Germinal center (tissue), 1 donor: ENCODE data around the gene ZMAT3.
A peak's percentile ranks its signal among the peaks of the same experiment; 100 is the strongest.
"Not testable (repeated sequence)": the region's sequence is repeated elsewhere in the genome, so short reads cannot be mapped to it uniquely, and the experiment has no call there.

ENCODE experiments used
- DNase-seq: peaks from one replicate; pipeline ENCODE4 v3.0.0; 2012; ENCODE audit warnings: mixed read lengths, low spot score

ZMAT3 gene, protein sequence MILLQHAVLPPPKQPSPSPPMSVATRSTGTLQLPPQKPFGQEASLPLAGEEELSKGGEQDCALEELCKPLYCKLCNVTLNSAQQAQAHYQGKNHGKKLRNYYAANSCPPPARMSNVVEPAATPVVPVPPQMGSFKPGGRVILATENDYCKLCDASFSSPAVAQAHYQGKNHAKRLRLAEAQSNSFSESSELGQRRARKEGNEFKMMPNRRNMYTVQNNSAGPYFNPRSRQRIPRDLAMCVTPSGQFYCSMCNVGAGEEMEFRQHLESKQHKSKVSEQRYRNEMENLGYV

DNA sequence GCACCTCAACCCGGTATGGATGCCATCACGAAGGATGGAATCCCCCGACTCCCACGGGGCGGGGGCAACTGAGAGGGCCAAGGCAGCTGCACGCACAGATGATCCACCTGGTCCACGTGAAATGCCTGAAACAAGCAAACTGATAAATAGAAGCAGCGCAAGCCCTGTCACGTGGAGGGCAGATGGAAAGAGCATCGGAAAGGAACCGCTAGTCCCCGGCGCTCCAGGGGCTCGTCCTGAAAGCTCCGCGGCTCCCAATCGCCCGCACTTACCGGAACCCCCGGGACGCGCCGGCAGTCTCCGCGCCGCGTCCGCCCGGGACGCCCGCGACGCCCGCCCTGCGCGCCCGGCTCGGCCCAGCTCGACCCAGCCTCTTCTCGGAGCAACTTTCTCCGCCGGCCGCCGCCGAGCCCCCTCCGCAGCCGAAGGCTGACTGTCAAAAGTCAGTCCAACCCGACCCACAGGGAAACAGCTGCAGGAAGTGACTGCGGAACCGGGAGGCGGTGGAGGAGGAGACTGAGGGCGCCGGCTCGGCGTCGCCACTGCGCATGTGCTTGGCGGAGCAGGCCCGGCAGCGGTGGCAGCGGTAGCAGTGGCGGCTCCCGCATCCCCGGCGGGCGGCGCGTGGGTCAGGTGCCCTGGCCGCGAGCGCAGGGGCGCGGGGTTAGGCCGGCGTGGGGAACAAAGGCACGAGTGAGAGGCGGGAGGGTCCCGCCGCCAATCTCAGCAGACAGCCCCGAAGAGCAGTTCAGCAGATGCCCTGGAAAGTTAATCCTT is at the start of gene ZMAT3:
Gene ZMAT3, minus strand, starts transcription at position 487 of the 777 bp plus-strand sequence. CDS start 4,057 bp downstream, outside the sequence.
- peak; percentile 90 for DNase-seq

DNA sequence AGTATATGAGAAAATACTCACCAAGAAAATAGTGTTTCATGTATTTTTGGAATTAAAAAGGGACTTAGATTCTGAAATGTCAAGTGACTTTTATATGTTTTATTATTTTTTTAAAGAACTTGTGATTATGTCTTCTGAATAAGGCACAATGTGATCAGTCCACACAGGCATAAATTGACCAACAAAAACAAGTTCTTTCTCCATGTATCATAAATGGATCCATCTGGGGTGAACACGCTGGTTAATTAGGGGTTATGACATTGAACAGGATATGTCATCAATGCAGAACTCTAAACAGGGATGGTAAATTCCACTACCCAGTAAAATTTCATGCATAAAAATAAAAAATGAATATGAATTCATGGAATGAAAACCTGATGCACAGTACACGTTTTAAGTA is 45.2 kb upstream of the ZMAT3 start:
- no peak for DNase-seq

DNA sequence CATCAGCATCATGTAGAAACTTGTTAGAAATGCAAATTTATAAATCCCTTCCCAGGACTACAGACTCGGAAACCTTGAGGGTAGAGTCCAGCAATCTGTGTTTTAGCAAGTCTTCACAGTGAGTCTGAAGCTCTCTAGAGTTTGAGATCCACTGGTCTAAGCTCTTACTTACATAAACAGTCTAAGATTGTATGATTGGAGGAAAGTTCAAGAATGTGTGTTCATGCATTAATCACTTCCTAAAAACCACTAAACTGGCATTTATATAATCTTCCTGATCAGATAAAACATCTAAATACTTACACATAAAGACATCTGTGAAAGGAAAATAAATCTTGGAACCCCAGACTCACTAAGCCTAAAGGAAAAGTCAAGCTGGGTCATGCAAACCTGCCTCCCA is 43.8 kb upstream of the ZMAT3 start:
- not testable (repeated sequence) for DNase-seq

DNA sequence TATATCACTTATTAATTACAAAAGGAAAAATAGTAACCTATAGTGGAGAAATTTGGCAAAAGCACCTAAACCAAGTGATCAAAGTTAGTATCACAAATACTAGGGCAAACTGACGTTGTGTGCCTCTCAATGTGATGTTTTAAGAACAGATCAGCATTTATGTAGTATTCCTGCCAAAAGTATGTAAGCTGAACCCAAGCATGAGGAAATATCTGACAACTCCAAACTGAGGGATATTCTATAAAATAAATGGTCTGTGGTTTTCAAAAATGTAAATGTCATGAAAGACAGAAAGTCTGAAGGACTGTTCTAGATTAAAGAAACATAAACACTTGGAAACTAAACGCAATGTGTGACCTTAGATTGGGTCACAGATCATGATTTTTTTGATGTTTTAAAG is 42.3 kb upstream of the ZMAT3 start:
- no peak for DNase-seq

DNA sequence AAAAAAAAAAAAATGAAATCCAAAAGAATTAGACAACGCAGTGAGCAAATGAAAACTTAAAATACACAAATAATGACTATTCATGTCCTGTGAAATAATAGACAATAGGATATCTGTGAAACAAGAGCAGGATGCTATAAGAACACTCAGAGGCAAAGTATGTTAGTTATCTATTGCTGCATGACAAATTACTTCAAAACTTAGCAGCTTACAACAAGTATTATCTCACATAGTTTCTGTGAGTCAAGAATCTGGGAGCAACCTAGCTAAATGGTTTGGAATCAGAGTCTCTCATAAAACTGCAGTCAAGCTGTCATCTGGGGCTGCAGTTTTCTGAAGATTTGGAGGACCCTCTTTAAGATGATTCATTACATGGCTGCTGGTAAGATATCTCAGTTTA is 36.5 kb upstream of the ZMAT3 start:
- no peak for DNase-seq

DNA sequence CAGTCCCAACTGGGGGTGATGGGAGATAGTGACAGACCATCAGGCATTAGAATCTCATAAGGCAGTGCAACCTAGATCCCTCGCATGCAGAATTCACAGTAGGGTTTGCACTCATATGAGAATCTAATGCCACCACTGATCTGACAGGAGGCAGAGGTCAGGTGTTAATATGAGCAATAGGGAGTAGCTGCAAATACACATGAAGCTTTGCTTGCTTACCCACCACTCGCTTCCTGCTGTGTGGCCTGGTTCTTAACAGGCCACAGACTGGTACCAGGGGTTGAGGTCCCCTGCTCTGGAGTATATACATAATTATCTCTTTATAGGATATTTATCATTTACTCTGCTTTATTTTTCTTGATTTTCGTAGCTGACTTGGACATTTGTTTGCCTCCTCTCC is 36.0 kb upstream of the ZMAT3 start:
- no peak for DNase-seq

DNA sequence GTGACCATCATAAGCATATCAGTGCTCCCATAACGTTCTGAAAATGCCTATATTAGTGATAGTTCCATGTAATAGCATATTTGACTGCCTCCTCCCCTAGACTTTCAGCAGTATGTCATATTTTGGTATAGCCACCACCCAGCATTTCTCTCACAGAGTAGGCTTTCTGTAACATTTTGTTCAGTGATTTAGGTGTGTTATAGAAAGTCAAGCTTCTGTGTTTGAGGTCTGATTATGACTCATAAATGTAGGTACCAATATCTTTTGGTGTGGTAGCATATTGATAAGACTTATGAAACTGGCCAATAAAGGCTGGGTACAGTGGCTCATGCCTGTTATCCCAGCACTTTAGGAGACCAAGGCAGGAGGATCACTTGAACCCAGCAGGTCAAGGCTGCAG is 34.3 kb upstream of the ZMAT3 start:
- no peak for DNase-seq

DNA sequence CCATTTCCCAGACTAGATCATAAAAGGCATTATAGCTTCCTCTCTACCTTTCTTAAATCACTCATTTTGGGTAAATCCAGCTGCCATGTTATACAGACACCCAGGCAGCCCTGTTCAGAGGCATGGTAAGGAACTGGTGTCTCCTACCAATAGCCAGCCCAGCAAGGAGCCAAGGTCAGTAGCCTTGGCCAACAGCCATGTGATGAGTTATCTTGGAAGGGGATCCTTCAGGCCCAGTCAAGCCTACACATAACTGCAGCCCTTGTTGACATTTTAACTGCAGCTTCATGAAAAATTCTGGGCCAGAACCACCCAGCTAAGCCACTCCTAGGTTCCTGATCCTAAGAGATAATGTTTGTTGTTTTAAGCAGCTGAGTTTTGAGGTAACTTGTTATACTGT is 29.0 kb upstream of the ZMAT3 start:
- DNase-seq, result no peak

DNA sequence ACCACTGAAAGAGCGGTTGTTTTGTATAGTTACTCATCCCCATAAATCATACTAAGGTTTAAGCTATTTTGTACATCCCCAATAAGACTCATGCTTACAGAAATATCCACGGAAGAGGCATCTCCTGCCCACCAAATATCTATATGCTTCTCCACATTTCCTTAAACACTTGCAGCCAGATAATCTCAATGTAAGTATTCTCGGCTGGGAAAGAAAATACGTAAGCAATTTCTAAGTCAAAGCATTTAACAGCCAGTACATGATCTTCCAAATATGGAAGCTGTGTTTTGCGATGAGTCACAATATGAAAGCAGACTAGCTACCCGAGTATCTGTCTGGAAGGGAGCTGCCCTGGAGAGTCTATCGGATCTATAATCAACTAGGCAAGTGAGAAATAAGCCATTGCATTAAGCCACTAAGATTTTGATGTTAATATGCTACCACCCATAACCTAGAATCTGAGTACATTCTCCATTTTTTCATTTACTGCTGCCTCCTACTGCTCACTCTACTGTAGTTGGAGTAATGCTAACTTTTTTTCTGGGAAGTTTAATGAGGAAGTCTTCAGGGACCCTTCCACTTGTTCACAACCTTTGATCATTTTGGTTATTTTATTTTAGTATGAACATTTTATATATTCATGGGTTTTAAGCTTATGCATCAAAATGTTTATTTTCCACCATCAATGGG is 26.9 kb upstream of the ZMAT3 start:
- DNase-seq, result no peak

DNA sequence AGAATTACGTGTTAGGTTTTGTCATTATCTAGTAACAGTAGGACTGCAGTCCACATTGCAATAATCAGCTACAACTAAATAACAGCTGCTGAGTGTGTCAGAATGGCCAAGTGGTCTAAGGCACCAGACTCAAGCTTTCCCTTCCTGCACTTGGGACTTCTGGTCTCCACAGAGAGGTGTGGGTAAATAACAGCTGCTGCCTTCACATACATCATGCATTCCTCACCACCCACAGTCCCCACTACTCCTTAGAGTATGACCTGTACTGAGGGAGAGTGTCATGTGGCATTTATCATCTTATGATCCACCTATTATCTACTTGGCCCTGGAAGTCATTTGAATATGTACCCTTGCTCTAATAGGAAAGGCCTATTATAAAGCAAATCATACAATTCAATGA is 22.2 kb upstream of the ZMAT3 start:
- DNase-seq, result no peak

DNA sequence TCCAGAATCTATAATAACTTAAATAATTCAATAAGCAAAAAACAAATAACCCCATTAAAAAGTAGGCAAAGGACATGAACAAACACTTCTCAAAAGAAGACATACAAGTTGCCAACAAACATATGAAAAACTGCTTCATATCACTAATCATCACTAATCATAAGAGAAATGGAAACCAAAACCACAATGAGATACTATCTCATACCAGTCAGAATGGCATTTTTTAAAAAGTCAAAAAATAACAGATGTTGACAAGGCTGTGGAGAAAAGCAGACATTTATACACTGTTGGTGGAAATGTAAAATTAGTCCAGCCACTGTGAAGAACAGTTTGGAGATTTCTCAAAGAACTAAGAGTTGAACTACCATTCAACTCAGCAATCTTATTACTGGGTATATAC is 19.5 kb upstream of the ZMAT3 start:
- DNase-seq, result no peak

DNA sequence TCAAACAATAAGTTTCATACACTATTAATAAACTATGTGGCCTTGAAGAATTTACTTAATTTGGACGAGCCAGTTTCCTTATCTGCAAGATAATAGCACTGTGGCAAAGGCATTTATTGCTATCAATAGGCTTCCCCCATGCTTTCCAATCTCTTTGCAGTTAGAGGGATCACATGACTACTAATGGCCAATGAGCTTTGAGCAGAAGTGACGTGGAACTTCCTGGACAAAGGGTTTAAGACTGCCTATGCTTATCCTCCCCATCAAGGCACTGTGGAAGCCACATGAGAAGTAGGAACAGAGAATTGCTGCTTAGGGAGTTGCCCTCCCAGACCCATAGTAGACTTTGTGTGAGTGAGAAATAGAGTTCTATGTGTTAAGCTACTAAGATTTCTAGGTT is 16.7 kb upstream of the ZMAT3 start:
- peak; percentile 9 for DNase-seq

DNA sequence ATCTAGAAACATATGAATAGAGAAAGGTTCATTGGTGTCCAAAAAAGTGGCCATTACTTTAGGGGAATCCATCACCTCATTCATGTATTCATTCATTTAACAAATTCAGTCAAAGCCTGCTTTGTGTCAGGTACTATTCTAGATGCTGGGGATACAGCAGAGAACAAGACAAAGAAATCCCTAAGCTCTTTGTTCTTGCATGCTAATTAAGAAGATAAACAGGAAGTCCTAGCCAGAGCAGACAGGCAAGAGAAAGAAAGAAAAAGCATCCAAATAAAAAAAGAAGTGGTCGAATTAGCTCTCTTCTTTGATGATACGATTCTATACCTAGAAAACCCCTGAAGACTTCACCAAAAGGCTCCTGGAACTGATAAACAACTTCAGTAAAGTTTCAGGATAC is 12.4 kb upstream of the ZMAT3 start:
- DNase-seq, result no peak

DNA sequence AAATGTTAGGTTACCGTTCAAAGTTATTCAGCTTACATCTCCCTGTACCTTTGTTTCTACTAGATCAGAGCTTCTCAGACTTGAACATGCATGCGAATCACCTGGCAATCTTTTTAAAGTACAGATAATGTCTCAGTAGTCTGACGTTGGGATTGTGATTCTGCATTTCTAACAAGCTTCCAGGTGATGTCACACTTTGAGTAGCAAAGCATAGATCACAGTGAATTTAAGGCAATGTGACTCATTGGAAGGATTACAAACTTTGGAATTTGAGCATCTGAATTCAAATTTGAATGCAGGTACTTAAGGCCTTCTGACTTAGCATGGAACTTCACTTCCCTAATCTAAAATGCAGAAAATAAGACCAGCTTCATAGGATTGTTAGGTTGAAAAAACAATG is 10.8 kb upstream of the ZMAT3 start:
- DNase-seq, result no peak

DNA sequence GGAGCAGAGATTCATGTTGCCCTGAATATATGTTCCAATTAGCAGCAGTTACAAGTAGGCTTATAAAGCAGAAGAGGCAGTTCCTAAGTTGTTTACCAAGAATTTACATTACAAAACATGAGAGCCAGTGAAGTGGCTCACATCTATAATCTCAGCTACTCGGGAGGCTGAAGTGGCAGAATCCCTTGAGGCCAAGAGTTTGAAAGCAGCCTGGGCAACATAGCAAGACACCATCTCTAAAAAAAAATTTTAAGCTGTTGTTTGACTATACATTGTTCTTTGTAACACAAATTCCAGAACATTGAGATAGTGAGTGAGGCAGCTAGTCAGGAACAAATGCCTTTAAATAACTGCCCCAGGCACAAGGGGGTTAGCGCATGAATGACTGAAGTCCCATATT is 10.3 kb upstream of the ZMAT3 start:
- DNase-seq, result no peak

DNA sequence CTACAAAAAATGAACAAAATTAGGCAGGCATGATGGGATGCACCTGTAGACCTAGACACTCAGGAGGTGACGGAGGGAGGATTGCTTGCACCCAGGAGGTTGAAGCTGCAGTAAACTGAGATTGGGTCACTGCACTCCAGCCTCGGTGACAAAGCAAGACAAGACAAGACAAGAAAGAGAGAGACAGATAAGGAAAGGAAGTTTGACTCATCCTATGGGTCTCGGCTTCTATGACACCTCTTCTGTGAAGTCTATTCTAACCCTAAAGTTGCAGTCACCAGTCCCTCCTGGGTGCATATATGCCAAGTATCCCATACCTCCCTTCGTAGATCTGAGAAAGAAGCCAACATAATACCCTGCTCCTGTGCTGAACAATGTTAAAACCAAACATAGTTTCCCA is 7.9 kb upstream of the ZMAT3 start:
- no peak for DNase-seq

DNA sequence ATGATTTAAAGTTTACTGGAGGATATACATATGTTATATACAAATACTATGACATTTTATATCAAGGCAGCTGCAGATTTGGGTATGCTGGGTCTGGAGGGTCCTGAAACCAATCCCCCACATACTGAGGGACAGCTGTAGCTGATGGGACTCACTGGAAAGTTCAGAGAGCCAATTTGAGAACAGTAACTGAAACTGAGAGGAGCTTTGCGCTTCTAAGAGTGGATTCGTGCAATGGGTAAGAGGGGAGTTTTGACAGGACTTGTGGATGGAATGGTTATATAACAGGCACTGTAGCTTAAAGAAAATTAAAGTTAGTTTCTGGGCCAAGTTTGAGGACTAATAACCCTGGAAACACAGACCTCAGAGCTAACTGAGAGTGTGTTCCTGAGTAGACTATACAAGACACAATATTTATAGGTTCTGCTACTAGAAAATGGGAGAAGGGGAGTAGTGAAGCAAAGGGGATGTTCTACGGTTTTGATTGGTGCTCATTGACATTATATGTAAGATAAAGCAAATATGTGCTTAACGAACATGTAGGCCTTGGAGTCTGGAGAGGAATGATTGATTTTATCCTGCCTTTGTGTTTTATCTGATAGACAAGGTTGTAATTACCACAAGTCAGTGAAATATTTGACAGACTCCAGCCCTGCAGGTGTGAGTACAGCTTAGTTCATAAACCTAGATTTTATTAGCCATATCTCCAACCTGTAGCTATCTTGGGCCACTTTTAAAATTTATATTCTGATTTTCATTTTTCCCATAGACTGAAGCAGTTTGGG is 4.8 kb upstream of the ZMAT3 start:
- no peak for DNase-seq

DNA sequence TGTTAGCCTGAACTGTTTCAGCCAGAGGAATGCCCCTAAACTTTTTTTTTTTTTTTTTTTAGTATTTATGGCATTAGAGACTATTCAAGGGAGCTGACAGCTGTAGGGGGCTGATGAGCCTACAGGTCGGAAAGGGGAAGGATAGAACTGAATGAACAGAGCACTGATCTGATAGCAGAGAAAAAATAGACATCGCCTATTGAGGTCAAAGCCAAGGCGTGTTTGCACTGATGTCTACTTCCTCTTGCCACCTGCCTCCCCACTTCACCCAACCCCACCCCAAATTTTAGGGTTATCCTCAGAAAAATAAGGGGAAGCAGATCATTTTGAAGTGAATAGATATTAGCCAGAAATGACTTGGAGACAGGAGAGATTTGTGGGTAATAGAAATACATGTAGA is 3.0 kb upstream of the ZMAT3 start:
- peak; percentile 42 for DNase-seq

DNA sequence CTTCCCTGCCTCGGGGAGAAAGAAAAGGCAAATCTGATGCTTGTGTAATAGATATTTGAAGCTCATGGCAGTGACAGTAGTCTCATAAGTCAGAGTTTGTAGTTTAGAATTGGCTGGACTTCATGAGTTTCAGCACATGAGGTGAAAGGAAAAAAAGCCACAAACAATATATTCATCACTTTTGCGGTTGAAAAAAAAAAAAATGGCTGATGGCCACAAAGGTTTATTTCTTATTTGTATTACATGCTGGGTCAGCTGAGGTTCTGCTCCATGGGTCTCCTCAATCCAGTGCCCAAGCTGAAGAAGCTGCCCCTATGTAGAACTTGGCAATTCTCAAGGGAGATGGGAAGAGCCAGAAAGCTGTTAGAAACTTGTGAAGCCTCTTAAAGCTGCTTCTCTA is 2.2 kb upstream of the ZMAT3 start:
- no peak for DNase-seq

DNA sequence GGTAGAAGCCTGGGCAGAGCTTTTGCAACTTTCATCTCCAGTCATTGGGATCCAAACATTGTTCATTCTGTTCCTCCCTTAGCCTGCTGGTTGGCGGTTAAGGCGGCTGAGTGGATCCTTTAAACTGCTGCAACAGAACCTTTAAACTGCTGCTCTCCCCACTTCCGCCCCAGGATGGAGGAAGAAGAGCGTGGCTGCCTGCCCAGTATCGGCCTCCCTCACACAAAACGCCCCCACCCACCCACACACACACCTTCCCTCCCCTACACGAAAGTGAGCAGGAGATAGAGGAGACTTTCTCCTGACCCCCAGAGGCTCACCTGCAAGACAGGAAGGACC is 460 bp upstream of the ZMAT3 start:
- peak; percentile 49 for DNase-seq

DNA sequence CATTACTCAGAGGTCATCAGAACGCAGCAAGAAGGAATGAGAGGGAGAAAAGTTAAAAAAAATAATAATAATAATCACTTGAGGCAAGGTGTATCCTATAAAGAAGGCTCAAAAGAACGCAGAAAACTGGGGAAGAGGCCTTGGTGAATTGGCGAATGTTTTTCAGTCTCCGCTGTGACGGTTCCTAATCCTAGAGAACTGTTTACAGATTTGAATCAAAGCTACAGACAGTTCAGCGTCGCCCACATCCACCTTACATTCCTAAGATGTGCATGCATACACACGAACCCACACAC is 634 bp downstream of the ZMAT3 start:
- no peak for DNase-seq

DNA sequence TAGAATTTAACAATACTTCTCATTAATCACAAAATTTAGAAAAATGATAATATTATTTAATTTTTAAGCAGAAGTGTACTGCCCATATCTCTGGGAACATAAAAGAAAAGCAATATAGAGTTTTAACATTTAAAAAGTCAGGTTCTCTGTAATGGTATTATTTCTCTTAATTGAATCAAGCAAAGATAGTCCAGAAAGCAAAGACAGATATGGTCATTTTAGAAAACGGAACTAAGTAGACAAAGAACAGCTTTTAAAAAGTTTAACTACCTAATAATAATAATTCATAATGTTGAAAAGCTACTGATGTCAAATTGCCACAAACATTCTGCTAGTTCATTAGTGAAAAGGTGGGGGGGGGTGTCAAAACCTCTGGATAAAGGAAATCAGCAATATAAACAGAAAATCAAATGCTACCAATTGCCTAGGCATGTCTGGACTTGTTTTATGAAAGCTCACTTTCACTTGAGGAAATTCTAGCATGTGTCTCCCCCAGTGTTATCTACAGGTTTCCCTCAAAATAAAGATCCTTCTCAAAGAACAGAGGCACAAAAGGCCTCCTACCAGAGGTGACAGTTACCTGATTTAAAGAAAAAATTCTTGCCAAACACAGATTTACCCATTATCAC is 1.7 kb downstream of the ZMAT3 start:
- DNase-seq, result no peak
